T-helper 1 cell (primary cell): ENCODE measurements around the gene ENTPD6.

Experiments used
- DNase-seq, 5 donors: peaks; one replicate each; pipeline ENCODE4 v3.0.0-alpha.2; 2012 to 2020

ENTPD6 gene

GRCh38 chr20:25209911-25210310 is 14.4 kb downstream of the ENTPD6 start:
- no peak for DNase-seq

GRCh38 chr20:25211273-25211672 is 15.8 kb downstream of the ENTPD6 start:
- no peak for DNase-seq

GRCh38 chr20:25212242-25212641 is 16.7 kb downstream of the ENTPD6 start:
- DNase-seq, result no peak

- DNase-seq, result no peak
Measured at GRCh38 chr20:25213566-25214425, 18.3 kb downstream of the ENTPD6 start.

- DNase-seq, result no peak
Measured at GRCh38 chr20:25214426-25214790, 18.9 kb downstream of the ENTPD6 start.

GRCh38 chr20:25214819-25215218 is 19.3 kb downstream of the ENTPD6 start:
- no peak for DNase-seq

GRCh38 chr20:25215521-25215920 is 20.0 kb downstream of the ENTPD6 start:
- no peak for DNase-seq

GRCh38 chr20:25216199-25216945 is 20.9 kb downstream of the ENTPD6 start:
- DNase-seq, result no peak

GRCh38 chr20:25217161-25218108 is 21.9 kb downstream of the ENTPD6 start:
- no peak for DNase-seq

- DNase-seq, result no peak
Measured at GRCh38 chr20:25218109-25218486, 22.6 kb downstream of the ENTPD6 start.

- no peak for DNase-seq
Measured at GRCh38 chr20:25218492-25218891, 23.0 kb downstream of the ENTPD6 start.

- no peak for DNase-seq
Measured at GRCh38 chr20:25219365-25219764, 23.9 kb downstream of the ENTPD6 start.

- DNase-seq, result no peak
Measured at GRCh38 chr20:25220021-25220730, 24.7 kb downstream of the ENTPD6 start.

- no peak for DNase-seq
Measured at GRCh38 chr20:25220810-25221591, 25.5 kb downstream of the ENTPD6 start.

- no peak for DNase-seq
Measured at GRCh38 chr20:25221592-25222460, 26.3 kb downstream of the ENTPD6 start.

- no peak for DNase-seq
Measured at GRCh38 chr20:25222461-25223178, 27.1 kb downstream of the ENTPD6 start.

- peak in 1 of 5 donors; percentile 44 for DNase-seq
Measured at GRCh38 chr20:25223179-25223661, 27.7 kb downstream of the ENTPD6 start.

- no peak for DNase-seq
Measured at GRCh38 chr20:25223765-25224720, 28.5 kb downstream of the ENTPD6 start.
